IMR-90 (cell line): ENCODE measurements around the gene GNAS-AS1.
A peak's percentile ranks its signal among the peaks of the same experiment; 100 is the strongest.

Experiments
- BHLHE40 ChIP-seq: fragments of 150-350 bp; IDR thresholded peaks from 2 replicates; pipeline ENCODE4 v1.6.1; 2016; ENCODE audit warnings: mild to moderate bottlenecking, low read depth, low read length
- CEBPB ChIP-seq: IDR thresholded peaks from 2 replicates; pipeline ENCODE4 v1.6.1; 2012; ENCODE audit warnings: low read depth, low read length, improper control_type of control experiment
- CHD1 ChIP-seq: IDR thresholded peaks from 2 replicates; pipeline ENCODE4 v1.6.1; 2012; ENCODE audit warnings: low read depth, low read length, improper control_type of control experiment
- CTCF ChIP-seq: conservative IDR thresholded peaks from 2 replicates; pipeline ENCODE4 v1.5.1; 2012; ENCODE audit warnings: mild to moderate bottlenecking, low read depth, low read length, improper control_type of control experiment
- ELK1 ChIP-seq: fragments of 150-350 bp; IDR thresholded peaks from 2 replicates; pipeline ENCODE4 v1.6.1; 2016; ENCODE audit warnings: low read depth, mild to moderate bottlenecking, low read length, moderate library complexity, borderline replicate concordance
- FOS ChIP-seq: fragments of 150-350 bp; IDR thresholded peaks from 2 replicates; pipeline ENCODE4 v1.6.1; 2016; ENCODE audit warnings: low read depth, low read length
- MXI1 ChIP-seq: IDR thresholded peaks from 2 replicates; pipeline ENCODE4 v1.6.1; 2012; ENCODE audit warnings: low read depth, mild to moderate bottlenecking, low read length, moderate library complexity, borderline replicate concordance
- POLR2A ChIP-seq: IDR thresholded peaks from 2 replicates; pipeline ENCODE4 v1.6.1; 2012; ENCODE audit warnings: mild to moderate bottlenecking, low read depth, low read length
- RAD21 ChIP-seq: IDR thresholded peaks from 2 replicates; pipeline ENCODE4 v1.6.1; 2012; ENCODE audit warnings: low read length, improper control_type of control experiment
- RFX5 ChIP-seq: IDR thresholded peaks from 2 replicates; pipeline ENCODE4 v1.8.0; 2012; ENCODE audit warnings: low read depth, mild to moderate bottlenecking, low read length, moderate library complexity
- USF2 ChIP-seq: fragments of 150-350 bp; IDR thresholded peaks from 2 replicates; pipeline ENCODE4 v1.6.1; 2017; ENCODE audit warnings: mild to moderate bottlenecking, antibody characterized with exemption, low read length, low read depth

- TF ChIP-seq RFX5 (no peak), CTCF (no peak), MXI1 (no peak), POLR2A (no peak), FOS (no peak), BHLHE40 (no peak), CEBPB (peak; percentile 68), CHD1 (no peak), ELK1 (no peak), USF2 (no peak), RAD21 (no peak)
These were observed 18.2 kb downstream of the GNAS-AS1 start for GRCh38 chr20:58832457-58832856.
